ENCODE results near the gene ATP2A2. TPM values are rescaled to one million over a fixed set of nuclear protein-coding genes. Genes with fewer than 3 reads are reported as not detected.

ATP2A2 gene
- total RNA-seq, 3 donors from 2014 or later: 95.1 to 109 (median 102) TPM

GRCh38 chr12:110266980-110267620 lies 13.9 kb upstream of the ATP2A2 start:
- Histone ChIP-seq H3K4me3 (peak overlapping the region in 2 of 3 donors; percentile 5 to 43), H3K9me3 (no peaks in the 10 kb centered on the region), H3K36me3 (no peaks in the 10 kb centered on the region), H3K4me1 (peaks cover 0 to 12% of the 10 kb centered on the region in 2 donors), H3K27ac (peak overlapping the region; percentile 24 to 43), H3K27me3 (no peaks in the 10 kb centered on the region)
- intact Hi-C loops (cut with DNase I; ENCODE audit: low total_unique reads): no loop called here
- TF ChIP-seq POLR2AphosphoS5 (IDR thresholded peaks at IDR 0.05) (no peak), CTCF (IDR thresholded peaks at IDR 0.05) (no peak), POLR2A (IDR thresholded peaks at IDR 0.05) (no peak)
- no peak for DNase-seq (ENCODE audit: low spot score in 2 of 2)

GRCh38 chr12:110269622-110270124 lies 11.4 kb upstream of the ATP2A2 start:
- Histone ChIP-seq H3K27me3 (no peaks in the 10 kb centered on the region), H3K27ac (peak overlapping the region; percentile 41 to 61), H3K9me3 (no peaks in the 10 kb centered on the region), H3K4me3 (peak overlapping the region in 1 of 3 donors; percentile 33), H3K36me3 (no peaks in the 10 kb centered on the region), H3K4me1 (peaks cover 0 to 12% of the 10 kb centered on the region in 2 donors)
- no peak for DNase-seq (ENCODE audit: low spot score in 2 of 2)
- intact Hi-C loops (cut with DNase I; ENCODE audit: low total_unique reads): no loop called here
- TF ChIP-seq POLR2A (IDR thresholded peaks at IDR 0.05) (no peak), CTCF (IDR thresholded peaks at IDR 0.05) (no peak), POLR2AphosphoS5 (IDR thresholded peaks at IDR 0.05) (no peak)

- H3K4me3 ChIP-seq: peak overlapping the region in 1 of 3 donors; percentile 33
- no peaks in the 10 kb centered on the region for H3K27me3 ChIP-seq
- intact Hi-C loops (cut with DNase I; ENCODE audit: low total_unique reads): no loop called here
- no peak for TF ChIP-seq CTCF (IDR thresholded peaks at IDR 0.05)
- TF ChIP-seq POLR2A (IDR thresholded peaks at IDR 0.05): no peak
- no peak for TF ChIP-seq POLR2AphosphoS5 (IDR thresholded peaks at IDR 0.05)
- peaks cover 0 to 12% of the 10 kb centered on the region in 2 donors for H3K4me1 ChIP-seq
- no peaks in the 10 kb centered on the region for H3K9me3 ChIP-seq
- DNase-seq (ENCODE audit: low spot score in 2 of 2): peak in 1 of 2 donors; percentile 51
- H3K36me3 ChIP-seq: no peaks in the 10 kb centered on the region
- peak overlapping the region; percentile 41 to 61 for H3K27ac ChIP-seq
Observed at GRCh38 chr12:110270125-110270962, 10.7 kb upstream of the ATP2A2 start.

GRCh38 chr12:110271015-110271414 lies 10.0 kb upstream of the ATP2A2 start:
- Histone ChIP-seq H3K9me3 (no peaks in the 10 kb centered on the region), H3K4me3 (no peak overlapping the region), H3K36me3 (no peaks in the 10 kb centered on the region), H3K27me3 (no peaks in the 10 kb centered on the region), H3K4me1 (peaks cover 0 to 12% of the 10 kb centered on the region in 2 donors), H3K27ac (peak overlapping the region in 1 of 2 donors; percentile 41)
- TF ChIP-seq CTCF (IDR thresholded peaks at IDR 0.05): no peak
- TF ChIP-seq POLR2AphosphoS5 (IDR thresholded peaks at IDR 0.05): no peak
- TF ChIP-seq POLR2A (IDR thresholded peaks at IDR 0.05): no peak
- intact Hi-C loops (cut with DNase I; ENCODE audit: low total_unique reads): no loop called here
- DNase-seq (ENCODE audit: low spot score in 2 of 2): no peak
